AML-193 (cell line): ENCODE results near the gene MRPS2.
"Not testable (repeated sequence)": the region's sequence is repeated elsewhere in the genome, so short reads cannot be mapped to it uniquely, and the experiment has no call there.

ENCODE experiments used
- DNase-seq, 2 experiments: peaks; one replicate each; lab custom pipeline; 2025; lab: John Stamatoyannopoulos, UW

The MRPS2 gene

DNA sequence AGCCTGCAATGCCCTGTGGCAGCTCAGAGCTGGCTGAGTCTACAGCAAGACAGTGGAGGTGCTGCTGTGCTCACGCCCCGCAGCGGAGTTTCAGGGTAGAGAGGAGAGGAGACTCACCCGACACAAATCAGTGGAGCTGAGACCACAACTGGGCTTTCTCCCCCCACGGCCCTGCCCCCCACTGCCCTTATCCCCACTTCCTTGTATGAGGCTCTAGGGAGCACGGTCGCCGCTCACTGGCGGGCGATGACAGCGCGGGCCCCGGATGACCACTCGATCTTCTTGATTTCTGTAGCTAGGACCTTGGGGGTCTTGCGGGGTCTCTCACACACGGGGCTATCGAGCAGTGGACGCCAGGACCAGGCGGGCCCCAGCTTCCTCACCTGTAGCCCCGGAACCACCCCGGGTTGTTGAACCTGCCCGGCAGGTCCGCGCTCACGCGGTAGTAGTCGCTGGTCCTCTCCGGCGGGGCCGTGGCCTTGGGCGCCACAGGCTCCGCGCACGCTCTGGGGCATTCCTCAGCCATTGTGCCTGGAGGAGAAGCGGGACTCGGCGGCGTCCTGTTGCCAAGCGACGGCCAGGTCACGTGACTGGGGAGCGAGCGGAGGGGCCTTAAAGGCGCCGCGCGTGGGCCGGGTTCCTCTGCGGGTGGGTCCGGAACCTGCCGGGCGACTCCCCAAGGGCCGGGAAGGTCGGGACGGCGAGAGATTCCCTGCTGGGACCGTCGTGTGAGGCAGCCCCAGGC is 984 bp upstream of the MRPS2 start:
- DNase-seq: peak; percentile 24 to 58

DNA sequence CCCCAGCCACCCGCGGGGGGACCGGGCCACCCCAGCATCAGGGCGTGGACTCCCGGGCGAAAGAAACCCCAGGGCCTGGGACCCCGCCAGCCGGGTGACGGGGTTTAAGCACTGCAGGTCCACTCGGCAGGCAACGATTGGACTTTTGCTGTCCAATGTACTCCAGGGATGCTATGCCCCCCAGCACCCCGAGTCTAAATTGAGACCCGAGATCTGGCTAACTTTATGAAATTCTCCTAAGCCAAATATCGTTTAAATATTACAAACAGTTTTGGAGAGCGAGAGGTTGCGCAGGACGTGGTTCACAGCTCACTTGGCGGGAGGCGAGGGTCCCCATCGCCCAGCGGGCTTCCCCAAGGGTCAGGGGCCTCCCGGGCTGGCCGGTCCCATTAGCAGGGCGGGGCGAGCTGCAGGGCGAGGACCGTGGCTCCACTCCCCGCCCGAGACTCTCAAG is 384 bp upstream of the MRPS2 start:
- no peak for DNase-seq

DNA sequence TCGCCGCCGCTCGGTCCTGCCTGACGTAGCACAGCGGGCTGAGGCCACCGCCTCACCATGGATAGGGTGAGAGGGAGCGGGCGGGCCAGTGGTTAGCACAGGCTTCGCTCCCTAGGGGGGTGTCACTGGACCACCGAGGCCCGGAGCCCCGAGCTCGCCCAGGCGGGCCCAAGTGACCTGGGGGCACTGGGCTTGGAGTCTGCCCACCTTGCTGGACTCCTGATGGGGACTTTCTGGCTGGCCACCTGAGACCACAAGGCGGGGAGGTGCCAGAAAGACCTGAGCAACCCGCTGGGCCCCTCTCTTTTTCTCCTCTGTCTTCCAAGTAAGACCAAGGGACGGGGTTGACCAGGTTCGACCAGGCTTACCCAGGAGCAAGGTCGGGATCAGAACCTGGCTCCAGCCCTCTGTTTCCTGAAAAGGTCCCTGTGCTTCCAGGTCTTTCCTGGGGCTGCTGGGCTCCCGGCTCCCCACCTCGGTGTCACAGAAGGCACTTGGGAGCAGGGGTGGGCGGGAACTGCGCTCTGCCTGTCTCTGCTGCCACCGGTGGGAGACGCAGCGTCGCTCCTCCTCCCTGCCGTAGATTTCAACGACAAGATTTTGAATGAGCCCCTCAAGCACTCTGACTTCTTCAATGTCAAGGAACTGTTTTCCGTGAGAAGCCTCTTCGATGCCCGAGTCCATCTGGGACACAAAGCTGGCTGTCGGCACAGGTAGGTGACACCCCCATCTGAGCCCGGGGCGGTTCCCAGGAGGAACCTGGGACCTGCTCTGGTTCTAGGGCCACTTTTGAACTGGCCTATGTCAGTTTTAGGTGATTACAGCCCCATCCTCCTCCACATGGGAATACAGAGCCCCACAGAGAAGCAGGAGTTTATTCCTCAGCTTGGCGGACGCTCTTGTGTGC is 1.0 kb downstream of the MRPS2 start:
- DNase-seq: no peak

DNA sequence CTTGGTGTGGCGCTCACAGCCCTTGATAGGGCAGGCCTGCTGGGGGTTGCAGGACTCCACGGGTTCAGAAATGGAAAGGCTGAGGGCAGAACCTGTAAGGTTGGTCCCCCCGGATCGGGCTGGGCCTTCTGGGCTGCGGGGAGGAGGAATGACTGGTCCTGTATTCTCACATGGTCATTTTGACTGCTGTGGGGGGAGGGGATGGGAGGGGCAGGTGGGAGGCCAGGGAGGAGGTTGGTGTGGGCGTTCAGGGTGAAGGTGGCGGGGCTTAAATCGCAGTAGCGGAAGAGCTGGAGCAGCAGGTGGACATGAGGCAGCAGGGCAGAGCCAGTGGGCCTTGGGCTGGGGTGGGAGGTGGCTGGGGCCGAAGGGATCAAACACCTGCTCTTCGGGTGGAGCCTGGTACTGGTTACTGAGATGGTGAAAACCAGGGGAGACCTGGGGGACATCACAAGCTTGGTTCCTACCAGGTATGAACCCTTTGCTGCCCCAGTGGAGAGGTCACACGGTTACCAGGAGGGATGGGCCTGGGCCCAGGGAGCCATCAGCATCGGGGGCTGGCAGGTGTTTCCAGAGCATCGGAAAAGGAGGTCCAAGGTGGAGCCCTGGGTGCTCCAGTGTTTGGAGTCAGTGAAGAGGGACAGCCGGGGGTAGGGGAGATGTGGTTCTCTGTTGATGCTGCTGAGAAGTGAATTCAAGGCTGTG is 1.8 kb downstream of the MRPS2 start:
- no peak for DNase-seq

DNA sequence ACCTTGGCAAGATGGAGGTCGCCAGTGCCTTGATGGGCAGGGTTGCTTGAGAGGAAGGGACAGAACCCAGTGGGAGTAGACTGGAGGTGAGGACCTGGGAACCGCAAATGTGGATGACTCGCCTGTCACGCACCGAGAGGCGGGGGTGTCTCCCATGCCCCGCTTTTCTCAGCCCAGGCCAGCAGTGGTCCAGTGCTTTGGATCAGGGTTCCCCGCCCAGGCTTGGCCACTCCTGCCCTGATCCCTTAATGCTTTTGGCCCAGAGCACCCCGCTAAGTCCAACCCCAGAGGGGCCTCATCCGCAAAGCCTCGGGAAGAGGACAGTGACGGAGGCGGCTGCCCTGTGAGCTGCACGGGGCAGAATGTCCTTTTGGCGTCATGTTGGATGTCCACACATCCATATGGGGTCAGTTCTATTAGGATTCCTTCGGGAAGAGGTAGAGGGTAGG is 2.4 kb downstream of the MRPS2 start:
- DNase-seq: no peak

DNA sequence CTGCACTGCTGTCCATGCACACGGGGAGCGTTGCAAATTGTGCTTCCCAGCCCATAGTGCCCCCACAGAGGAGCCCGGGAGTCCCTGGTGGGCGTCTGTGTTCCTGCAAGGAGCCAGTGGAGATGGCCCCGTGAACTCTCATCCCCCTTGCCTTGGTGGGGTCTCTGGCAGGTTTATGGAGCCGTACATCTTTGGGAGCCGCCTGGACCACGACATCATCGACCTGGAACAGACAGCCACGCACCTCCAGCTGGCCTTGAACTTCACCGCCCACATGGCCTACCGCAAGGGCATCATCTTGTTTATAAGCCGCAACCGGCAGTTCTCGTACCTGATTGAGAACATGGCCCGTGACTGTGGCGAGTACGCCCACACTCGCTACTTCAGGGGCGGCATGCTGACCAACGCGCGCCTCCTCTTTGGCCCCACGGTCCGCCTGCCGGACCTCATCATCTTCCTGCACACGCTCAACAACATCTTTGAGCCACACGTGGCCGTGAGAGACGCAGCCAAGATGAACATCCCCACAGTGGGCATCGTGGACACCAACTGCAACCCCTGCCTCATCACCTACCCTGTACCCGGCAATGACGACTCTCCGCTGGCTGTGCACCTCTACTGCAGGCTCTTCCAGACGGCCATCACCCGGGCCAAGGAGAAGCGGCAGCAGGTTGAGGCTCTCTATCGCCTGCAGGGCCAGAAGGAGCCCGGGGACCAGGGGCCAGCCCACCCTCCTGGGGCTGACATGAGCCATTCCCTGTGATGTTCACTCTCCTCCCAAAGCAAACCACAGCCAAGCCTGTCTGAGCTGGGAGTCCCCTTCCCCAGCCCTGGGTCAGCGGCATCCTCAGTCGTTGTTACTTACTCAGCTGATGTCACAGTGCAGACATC is 3.1 kb downstream of the MRPS2 start:
- DNase-seq: no peak

DNA sequence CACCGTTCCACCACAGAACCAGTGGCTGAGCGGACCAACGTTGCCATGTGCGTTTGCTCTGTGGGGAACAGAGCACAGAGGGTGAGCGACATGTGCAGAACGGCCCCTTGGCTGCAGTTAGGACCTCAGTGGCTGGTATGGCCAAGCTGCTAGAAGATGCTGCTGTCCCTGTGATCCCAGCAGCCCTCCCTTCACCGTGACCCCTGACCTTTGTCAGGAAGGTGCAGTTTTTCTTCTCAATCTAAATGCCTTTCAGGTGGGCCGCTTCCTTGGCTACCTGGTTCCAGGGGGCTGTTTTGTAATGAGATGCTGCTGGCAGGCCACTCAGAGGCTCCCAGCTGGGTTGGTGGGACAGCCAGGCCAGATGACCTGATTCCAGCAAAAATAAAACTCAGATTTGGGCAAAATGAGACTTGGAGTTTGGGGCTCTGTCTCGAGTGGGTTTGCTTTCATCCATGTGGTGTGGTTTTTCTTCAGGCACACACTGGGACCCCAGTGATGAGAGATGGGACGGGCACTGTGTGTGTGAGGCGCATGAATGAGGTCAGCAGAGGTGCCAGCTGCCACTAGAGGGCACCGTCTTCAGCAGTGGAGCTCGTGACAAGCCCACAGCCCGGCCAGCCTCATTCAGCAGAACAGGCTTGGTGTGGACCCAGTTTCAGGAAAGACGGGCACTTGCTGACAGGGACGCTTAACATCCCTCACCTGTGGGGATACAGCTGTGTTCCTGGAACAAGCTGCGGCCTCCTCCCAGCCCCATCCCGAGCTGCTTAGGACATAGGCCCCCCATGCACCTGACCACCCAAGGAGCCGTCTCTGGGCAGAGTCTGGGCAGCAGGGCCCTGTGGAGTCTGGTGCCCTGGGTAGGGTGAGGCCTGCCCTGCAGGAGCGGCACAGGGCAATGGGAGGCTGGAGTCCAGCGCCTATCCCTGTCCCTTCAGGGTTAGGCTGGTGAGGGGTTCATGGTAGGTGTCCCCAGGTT is 4.1 kb downstream of the MRPS2 start:
- peak; percentile 37 to 49 for DNase-seq

DNA sequence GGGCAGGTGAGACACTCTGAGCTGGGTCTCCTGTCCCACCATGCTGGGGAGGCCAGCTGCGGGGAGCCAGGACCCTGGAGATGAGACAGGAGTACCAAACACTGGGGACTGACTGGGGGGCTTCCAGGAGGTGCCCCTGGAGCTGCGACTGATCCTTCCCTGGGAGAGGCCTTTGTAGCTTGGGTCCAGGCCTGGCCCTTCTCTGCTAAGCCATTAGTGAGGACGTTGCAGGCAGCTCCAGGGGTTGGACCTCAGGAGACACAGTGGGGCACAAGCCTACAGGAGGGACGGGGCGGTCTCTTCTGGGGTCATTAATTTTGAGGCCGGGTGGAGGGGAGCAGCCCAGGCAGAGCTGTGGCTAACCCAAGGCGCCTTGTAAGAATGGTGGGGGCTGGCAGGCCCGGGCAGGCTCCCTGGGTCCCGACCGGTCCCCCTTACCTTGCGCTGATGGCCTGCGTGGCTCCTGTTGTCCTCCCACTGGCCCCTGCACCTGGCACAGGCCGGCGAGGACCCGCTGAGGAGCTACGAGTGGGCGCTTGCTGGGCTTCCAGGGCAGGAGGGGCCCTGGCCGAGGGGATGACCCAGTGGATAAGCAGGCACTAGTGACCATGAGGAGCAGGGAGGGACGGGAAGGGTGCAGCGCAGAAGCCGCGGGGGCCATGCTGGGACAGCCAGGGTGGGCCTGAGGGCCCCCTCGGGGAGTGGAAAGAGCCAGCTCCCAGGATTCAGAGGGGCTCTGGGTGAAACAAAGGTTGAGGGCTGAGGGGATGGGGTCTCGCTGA is 5.1 kb downstream of the MRPS2 start:
- DNase-seq: no peak

DNA sequence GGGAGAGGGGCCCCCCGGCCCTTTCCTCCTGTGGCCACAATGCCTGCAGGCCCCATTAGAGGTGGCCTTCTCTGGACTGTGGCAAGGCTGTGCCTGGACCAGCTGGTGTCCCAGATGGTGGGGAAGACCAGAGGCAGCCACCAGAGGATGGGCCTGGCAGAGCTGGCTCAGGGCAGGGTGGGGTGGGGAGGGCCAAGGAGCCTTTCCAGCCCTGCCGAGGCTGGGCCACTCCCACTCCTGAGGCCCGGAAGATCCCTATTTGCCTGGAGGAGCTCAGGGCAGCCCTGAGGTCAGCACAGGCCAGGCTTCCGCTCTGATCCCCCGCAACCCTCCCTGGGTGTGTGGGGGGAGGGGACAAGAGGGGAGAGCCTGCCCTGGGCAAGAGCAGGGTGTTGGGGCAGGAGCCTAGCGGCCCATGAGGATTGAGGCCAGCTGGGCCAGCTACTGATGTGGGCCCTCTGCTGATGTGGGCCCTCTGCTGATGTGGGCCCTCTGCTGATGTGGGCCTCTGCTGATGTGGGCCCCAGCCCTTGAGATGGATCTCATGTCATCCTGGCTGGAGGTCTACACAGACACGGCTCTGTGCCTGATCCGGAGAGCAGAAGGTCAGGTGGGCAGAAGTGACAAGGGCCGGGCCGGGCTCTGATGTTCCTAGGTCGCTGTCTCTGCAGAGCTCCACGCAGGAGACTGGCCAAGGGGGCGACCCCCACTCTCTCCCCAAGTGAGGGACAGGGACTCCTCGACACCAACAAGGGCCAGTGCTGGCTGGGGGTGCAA is 6.0 kb downstream of the MRPS2 start:
- no peak for DNase-seq

DNA sequence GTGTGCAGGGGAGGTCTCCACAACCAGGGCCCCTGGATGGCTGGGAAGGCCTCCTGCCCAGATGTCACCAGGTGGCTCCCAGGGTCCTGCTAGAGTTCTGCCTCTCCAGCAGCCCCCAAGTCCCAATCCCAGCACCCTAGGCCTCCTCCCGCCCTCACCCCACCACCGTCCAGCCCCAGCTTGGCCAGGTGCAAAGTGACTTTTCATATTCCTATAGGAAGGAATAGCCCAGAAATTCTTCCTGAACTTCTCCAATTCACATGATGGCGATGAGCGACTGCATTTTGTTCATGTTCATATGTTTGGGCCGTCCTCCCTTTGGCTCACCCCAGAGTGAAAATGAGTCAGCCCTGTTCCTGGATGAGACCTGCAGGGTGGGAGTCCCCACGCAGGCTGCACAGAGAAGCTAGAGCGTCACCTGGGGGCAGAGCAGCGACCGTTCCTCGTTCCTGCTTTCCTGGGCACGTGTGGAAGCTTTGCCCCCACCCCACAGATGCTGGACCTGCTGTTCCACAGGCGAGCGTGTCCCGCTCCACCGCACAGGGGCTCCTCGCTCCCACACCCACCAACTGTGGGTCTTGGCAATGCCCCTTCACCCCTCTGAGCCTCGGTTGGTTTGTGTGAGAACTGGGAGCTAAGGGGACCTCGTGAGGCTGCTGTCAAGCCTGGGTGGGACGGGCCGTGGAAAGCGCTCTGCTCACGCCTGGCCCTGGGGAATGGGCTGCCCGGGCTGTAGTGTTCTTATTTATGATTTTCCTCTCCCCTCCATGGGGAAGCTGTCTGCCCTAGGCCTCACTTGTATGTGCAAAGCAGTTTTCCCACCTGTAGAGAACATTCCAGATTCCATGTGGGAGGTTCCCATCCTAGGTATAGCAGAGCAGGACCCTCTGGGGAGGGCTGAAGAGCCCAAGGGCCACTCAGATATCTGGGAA is 6.9 kb downstream of the MRPS2 start:
- no peak for DNase-seq

DNA sequence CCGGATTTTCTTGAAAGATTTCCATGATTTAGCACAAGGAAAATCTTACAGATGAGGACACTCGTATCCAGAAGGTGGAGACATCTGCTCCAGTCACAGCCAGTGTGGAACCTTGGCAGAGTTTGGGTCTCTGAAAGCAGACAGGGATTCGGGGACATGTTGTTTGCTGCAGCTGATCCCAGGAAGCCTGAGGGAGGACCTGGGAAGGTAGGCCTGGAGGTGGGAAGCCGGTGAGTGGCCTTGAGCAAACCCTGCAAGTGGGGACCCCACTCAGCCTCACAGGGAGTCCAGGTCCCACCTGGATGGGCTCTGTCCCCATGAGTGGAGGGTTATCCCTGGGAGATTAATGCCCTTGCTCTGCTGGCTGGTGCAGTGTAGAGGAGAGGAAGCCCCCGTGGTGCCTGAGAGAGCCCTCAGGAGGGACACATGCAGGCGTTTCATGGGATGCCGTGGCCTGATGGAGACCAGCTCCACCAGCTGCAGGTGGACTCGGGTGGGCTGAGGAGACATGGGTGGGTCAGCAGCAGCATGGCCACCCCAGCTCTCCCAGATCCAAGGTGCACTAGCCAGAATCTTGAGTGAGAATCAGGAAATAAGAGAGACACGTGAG is 7.8 kb downstream of the MRPS2 start:
- DNase-seq: no peak

DNA sequence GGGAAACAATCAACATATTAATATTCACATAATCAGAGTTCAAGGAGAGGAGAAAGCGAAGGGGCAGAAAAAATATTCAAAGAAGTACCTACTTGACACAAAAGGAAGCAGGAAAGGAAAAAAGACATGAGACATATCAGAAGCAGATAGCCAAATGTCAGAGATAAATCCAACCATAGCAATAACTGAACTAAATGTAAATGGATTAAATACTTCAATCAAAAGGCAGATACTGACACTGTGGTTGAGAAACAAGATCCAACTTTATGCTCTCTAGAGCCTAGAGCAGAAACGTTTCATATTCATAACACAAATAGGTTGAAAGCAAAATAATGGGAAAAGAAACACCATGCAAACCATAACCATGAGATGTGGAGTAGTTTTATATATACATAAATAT is 9.0 kb downstream of the MRPS2 start:
- no peak for DNase-seq

DNA sequence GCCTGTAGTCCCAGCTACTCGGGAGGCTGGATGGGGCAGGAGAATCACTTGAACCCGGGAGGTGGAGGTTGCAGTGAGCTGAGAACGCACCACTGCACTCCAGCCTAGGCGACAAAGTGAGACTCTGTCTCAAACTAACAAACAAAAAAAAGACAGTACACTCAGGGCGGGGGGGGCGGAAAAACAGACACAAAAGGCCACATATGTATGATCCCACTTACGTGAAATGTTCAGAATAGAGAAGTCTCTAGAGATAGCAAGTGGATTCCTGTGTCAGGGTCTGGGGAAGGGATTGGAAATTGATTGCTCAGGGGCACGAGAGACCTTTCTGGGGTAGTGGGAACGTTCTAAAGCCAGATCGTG is 11.7 kb downstream of the MRPS2 start:
- DNase-seq: no peak

DNA sequence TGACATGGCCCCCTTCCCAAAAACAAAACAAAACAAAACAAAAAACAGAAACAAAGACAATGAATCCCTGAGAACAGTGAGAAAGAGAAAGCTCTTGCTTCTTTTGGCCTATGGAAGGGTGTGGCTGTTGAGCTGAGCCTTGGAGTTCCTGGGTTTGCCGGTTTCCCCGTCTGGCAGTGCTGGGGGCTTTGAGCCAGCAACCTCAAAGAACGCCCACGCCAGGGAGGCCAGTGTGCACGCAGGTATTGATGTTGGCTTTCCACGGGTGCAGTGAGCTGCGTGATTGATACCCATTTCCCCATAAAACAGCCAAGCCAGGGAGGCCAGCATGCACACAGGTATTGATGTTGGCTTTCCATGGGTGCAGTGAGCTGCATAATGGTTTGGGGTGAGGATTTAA is 12.4 kb downstream of the MRPS2 start:
- DNase-seq: no peak

DNA sequence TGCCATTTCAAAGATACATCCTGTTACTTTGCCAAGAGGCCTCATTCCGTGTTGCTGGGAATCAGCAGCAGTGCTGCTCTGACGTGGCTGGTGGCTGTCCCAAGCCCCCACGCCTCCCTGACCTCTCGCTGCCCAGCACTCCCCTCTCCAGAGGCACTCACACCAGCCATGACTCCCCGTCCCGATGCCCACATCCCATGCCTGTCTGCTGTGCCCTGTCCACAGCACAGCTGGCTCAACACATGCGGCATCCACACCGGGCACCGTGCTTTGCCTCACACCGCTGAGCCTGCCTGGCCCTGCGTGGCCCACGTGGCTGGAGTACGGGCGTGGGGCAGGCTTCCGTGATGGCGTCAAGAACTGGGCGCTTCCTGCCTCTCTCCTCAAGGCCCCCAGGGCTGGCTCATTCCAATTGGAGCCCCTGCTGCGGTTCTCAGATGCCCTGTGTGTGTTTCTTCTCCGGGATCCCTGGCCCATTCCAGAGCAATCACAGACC is 12.9 kb downstream of the MRPS2 start:
- DNase-seq: no peak

DNA sequence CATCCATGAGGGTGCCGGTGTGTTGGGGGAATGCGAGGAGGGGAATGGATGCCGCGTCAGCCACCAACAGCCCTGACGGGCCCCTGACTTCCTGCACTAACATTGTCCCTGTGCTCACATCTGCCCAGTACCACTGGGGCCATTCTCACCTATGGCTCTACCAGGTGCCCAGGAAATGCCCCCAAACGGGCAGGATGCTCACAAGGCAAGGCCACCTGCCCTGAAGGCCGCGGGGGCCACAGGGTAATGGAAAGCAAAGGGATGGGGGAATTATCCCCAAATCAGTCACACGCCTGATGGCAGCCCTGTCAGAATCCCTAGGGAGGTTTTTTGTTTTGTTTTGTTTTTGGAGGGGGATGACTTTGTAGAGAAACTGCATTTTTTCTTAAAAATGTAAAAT is 13.4 kb downstream of the MRPS2 start:
- DNase-seq: not testable (repeated sequence)
